GM18498 (cell line): ENCODE data around the gene SCARF1.
A peak's percentile ranks its signal among the peaks of the same experiment; 100 is the strongest.

Source experiments
- ATAC-seq: cut with Tn5 transposase; IDR thresholded peaks from one replicate; pipeline ENCODE4 v1.9.1; 2021; ENCODE audit warnings: mild to moderate bottlenecking, moderate library complexity; ENCODE audit not compliant: unreplicated experiment

SCARF1 gene

DNA sequence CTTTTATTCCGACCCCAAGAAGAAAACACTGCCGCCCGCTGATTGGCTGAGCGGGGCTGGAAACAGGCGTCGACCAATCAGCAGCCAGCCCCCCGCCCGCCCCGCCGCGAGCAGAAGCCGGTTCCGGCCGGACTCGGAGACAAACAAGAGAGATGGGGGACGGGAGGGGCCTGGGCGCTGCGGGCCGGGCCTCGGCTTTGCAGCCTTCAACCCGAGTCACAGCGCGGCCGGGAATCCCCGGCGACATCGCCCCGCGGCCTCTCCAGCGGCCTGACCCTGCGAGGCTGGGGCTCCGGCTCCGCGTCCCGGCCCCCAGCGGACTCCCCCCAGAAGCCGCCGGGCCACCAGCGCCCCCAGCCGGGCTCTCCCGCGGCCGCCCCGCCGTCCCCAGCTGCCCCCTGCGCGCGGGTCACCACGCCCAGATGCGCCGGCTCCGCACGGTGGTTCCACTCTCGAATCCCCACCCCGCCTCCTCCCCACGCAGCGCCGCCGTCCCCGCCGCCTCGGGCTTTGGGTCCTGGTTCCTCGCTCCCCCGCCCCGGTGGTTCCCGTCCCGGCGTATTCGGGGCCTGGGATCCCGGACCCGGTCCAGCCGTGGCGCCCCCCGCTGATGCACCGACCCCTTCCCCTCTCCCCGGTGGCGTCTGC lies 16.6 kb downstream of the SCARF1 start:
- peak; percentile 59 for ATAC-seq

DNA sequence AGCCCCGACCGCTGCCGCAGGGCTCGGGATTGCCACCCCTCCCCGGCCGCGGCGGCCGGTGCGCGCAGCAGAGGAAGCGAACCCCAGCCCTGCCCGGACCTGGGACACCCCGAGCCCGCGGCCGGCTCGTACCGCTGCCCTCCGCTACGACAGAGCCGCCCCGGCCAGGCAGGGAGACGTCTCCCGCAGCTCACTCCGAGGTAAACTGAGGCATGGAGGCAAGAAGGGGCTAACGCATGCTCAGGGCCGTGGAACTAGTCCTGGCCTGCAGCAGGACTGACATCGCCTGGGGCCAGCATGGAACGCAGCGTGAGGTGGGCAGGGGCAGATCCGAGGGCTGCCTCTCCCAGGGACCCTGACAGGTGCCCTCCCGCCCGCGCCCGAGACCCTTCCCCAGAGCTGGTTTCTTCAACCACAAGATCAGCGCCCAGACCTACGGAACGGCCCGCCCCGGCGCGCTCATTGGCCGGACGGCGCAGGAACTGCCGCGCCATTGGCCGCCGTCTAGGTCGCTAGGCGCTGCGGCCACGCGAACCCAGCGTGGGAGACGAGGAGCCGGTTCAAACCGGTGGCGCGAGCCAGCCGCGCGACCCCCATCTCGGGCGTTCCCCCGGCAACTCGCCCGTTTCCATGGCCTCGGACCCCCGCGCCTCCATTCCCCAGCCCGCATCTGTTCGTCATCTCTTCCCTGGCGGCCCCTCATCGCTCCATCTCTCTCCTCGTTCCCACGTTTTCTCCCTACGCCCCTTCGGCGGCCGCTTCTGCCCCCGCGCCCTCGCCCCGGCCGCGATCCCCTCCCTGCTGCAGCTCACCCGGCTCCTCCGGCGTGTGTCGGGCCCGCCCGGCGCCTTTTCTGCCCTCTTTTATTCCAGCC lies 17.3 kb downstream of the SCARF1 start, which contains the start of gene SLC43A2:
Gene SLC43A2, minus strand, starts transcription at position 853 of the 874 bp plus-strand sequence. CDS start 960 bp downstream, outside the sequence.
- ATAC-seq = peak; percentile 70

- no peak for ATAC-seq
Observed at GRCh38 chr17:1627182-1627981, 18.1 kb downstream of the SCARF1 start.

DNA sequence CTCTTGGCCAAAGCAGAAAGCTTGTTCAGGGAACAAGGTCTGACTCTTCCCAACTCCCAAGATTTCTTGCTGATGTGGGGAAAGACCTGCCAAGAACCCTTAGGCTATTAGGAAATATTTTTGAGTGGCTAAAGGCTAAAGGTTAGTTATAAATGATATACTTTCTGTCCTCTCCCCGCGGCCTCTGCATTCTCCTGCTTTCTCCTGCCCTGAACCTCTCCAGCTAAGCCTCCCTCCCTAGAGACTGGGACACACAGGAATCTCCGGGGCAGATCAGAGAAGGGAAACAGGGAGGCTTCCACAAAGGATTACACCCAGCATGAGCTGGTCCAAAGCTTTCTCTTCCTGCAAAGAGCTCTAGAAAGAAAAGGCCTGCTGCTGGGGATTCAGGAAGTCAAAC lies 19.2 kb downstream of the SCARF1 start:
- no peak for ATAC-seq

DNA sequence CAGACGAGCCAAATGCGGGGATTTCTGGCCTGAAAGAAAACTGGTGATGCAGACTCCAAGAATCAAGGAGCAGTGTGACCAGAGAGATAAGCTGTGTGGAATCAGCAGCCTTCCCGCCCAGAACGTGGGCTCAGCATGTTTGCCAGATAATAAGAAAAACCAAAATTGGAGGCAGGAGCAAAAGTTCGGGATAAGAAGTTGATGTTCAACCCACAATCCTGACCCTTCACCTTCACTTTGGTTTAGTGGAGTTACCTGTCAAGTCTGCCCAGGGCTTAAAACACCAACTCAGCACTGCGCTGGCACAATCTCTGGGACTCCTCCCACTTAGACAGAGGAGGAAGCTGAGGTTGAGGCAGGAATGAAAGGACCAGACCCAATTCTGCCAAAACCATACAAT lies 20.0 kb downstream of the SCARF1 start:
- ATAC-seq = no peak

GRCh38 chr17:1625053-1625452 lies 20.5 kb downstream of the SCARF1 start:
- ATAC-seq = no peak

DNA sequence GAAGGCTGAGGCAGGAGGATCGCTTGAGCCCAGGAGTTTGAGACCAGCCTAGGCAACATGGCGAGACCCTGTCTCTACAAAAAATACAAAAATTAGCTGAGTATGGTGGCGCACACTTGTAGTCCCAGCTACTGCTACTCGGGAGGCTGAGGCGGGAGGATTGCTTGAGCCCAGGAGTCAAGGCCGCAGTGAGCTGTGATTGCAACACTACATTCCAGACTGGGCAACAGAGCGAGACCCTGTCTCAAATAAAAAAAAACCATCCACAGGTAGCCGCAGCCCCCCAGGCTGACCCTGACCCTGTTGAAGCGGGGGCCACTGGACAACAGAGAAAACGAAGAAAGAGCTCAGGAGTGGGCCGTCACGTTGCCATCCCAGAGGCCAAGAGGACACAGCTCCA lies 20.9 kb downstream of the SCARF1 start:
- no peak for ATAC-seq

DNA sequence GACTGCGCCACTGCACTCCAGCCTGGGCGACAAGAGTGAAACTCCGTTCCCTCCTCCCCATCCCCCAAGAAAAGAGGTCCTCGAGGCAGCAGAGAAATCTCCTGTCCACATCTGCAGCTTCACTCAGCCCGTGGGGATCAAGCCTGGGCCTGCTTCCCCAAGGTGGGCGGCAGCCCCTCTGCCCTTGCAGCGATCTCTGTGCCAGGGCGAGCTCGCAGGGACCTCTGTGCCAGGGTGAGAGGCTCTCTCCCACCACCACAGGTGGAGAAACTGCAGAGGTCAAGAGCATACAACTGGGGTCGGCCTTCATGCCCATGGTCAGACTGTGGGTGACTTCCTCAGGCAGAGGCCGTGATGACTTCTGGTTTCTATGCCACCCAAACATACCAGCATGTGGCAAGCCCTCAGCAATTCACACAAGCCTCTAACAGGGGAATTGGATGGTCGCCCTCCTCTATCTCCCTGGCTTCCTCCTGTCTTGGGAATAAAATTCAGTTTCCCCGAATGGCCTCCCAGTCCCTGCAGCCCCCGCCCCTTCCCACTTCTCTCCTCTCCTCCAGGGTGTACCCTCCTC lies 22.4 kb downstream of the SCARF1 start:
- ATAC-seq = no peak

- no peak for ATAC-seq
Observed at GRCh38 chr17:1621273-1621954, 24.1 kb downstream of the SCARF1 start.

DNA sequence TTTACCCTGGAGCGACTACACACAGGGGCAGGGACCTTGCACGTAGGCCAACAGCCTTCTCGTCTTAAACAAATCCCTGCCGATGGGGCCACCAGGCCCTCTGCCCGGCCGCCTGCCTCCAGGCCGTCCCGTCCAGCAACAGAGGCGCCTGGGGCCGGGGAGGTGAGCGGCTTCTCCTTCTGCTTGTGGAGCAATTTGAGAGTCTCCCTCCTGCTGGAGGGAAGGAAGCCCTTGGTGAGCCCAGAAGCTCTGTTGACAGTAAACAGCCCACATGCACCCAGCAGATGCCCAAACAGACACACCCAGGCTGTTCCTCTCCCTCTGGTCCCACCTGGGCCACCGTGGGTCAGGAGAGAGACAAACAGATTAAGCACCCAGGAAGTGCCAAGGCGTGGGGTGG lies 25.0 kb downstream of the SCARF1 start:
- no peak for ATAC-seq

GRCh38 chr17:1617620-1618174 lies 27.8 kb downstream of the SCARF1 start:
- ATAC-seq = no peak

GRCh38 chr17:1616101-1616500 lies 29.4 kb downstream of the SCARF1 start:
- no peak for ATAC-seq

DNA sequence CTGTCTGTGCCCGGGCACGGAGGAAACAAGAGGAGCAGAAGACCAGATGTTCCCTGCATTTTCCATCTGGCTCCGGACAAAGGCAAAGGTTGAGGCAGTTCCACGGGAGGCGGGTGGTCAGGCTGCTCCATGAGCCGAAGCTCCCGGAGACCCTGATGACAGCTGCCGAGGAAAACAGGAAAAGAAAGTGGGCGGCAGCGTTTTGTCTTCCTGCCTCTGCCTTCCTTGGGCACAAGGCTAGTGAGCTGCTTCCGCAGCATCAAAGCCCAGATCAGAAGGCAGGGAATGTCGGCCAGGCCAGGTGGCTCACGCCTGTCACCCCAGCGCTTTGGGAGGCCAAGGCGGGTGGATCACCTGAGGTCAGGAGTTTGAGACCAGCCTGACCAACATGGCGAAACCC lies 33.1 kb downstream of the SCARF1 start:
- ATAC-seq = no peak

- no peak for ATAC-seq
Observed at GRCh38 chr17:1611715-1612114, 33.8 kb downstream of the SCARF1 start.

GRCh38 chr17:1608676-1609075 lies 36.9 kb downstream of the SCARF1 start:
- ATAC-seq = no peak

DNA sequence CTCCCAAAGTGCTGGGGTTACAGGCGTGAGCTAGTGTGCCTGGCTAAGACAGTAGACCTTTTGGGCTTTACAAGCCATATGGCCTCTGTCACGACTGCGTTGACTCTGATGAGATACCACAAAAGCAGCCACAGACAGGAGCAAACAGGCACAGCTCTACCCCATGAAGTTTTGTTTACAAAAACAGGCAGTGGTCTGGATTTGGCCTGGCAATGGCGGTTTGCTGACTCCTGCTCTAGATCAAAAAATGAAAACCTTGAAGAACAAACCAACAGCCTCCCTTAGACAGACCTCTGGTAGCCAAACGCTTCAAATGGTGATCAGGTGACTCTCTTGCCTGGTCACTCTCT lies 37.6 kb downstream of the SCARF1 start:
- ATAC-seq = no peak

DNA sequence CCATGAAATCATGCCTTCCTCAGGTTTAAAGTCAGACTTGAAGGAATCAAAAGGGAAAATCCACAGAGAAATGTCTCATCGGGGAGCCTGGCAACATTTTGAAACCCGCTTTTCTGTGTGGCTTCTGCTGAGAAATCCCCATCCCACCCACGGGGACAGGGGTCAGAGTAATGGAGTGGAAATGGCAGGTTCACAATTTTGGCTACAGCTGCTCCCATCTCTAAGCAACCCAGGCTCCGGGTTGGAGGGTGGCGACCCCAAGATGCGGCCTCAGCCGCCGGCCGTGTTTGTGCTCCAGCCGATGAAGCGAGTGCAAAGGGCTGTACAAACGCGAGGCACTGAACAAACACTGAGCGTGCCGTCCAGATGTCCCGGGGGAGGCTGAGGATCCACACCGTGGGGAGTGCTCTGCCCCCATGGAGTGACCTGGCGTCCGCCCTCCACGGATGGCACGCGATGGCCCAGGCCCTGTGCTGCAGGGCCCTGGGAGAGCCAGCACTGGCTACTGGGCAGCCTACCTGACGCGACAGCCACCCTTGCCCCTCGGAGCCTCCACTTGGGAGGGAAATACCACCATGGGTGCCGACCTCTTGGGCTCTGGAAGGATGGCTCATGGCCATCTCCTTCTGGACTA lies 39.1 kb downstream of the SCARF1 start:
- no peak for ATAC-seq

- ATAC-seq = no peak
Observed at GRCh38 chr17:1605681-1606351, 39.7 kb downstream of the SCARF1 start.

GRCh38 chr17:1604831-1605528 lies 40.6 kb downstream of the SCARF1 start:
- no peak for ATAC-seq
